K562 (cell line): Measurements from ENCODE around the gene B3GALT5. TPM values are rescaled to one million over a fixed set of nuclear protein-coding genes. Genes with fewer than 3 reads are reported as not detected.

Source experiments
- ATAC-seq: fragments of 200-7000 bp; cut with Tn5 transposase; 3 replicates; pipeline ENCODE4 v1.9.1; 2020; ENCODE audit warnings: moderate library complexity
- BruUV-seq: library from RNA; stranded (reverse); fragments of 400-500 nt; replicated peaks from 2 replicates; lab custom pipeline; 2021; lab: Mats Ljungman, UMichigan
- CTCF ChIA-PET: fragments of 300-600 bp; formaldehyde crosslinking; extraction: SDS; loops from one replicate; lab custom pipeline; 2021; ENCODE audit warnings: low intra/inter-chr PET ratio; lab: Yijun Ruan, JAX
- POLR2A ChIA-PET: fragments of 300-600, 350-650 bp; sonication (Branson Sonifier 250); formaldehyde crosslinking; extraction: SDS; loops from one replicate; lab custom pipeline; 2021; ENCODE audit warnings: antibody characterized with exemption, inconsistent platforms; lab: Yijun Ruan, JAX
- DNase-seq, 4 experiments: peaks; one replicate each; pipeline versions ENCODE4 v3.0.0 to v3.0.0-alpha.2; 2011 to 2018; ENCODE audit warnings: low spot score in 3 of 4, mixed read lengths in 3 of 4; ENCODE audit errors: extremely low read depth in 1 of 4
- FAIRE-seq: peaks from 2 replicates; lab custom pipeline; 2011; peaks lifted over from hg19 to GRCh38; lab: Jason Lieb, UNC
- H2AFZ ChIP-seq: 2 replicates; pipeline ENCODE4 v1.6.0; 2011; ENCODE audit warnings: low read depth, low read length, control low read depth, inconsistent platforms
- H3K27ac ChIP-seq: fragments of 200-600 bp; 3 replicates; pipeline ENCODE4 v1.8.0; 2011; ENCODE audit warnings: low read depth, mild to moderate bottlenecking, control low read depth, inconsistent platforms, low read length, moderate library complexity, mixed read lengths; ENCODE audit errors: extremely low read depth
- H3K27me3 ChIP-seq, 2 experiments: fragments of 300-600 bp in 1 of 2; 2 replicates in 1 of 2; 3 replicates in 1 of 2; pipeline versions ENCODE4 v1.6.0 to v1.8.0; 2011; ENCODE audit warnings: inconsistent platforms in 2 of 2, low read length in 2 of 2, mild to moderate bottlenecking in 1 of 2, mixed read lengths in 1 of 2, moderate library complexity in 1 of 2; ENCODE audit not compliant: control insufficient read depth in 2 of 2, insufficient read depth in 2 of 2
- H3K36me3 ChIP-seq: fragments of 300-600 bp; 3 replicates; pipeline ENCODE4 v1.8.0; 2011; ENCODE audit warnings: mild to moderate bottlenecking, low read length, inconsistent platforms; ENCODE audit not compliant: control insufficient read depth, insufficient read depth
- H3K4me1 ChIP-seq, 2 experiments: fragments of 200-600 bp in 1 of 2; replicated peaks in 1 of 2; 2 replicates in 1 of 2; 3 replicates in 1 of 2; pipeline versions ENCODE4 v1.5.1 to v1.8.0; 2011; ENCODE audit warnings: inconsistent platforms in 2 of 2, low read length in 2 of 2, mild to moderate bottlenecking in 1 of 2, mixed read lengths in 1 of 2, moderate library complexity in 1 of 2; ENCODE audit not compliant: control insufficient read depth in 2 of 2, insufficient read depth in 2 of 2
- H3K4me2 ChIP-seq: 2 replicates; pipeline ENCODE4 v1.6.1; 2011; ENCODE audit warnings: low read length, control low read depth, inconsistent platforms, mixed read lengths; ENCODE audit not compliant: insufficient read depth
- H3K4me3 ChIP-seq: fragments of 200-600 bp; sonication (generic), shearing (Covaris generic); 2 replicates; pipeline ENCODE4 v1.5.1; 2016; ENCODE audit warnings: control low read depth, inconsistent platforms
- H3K79me2 ChIP-seq: fragments of 200-600 bp; 3 replicates; pipeline ENCODE4 v1.8.0; 2011; ENCODE audit warnings: low read length, inconsistent platforms; ENCODE audit not compliant: control insufficient read depth, insufficient read depth
- H3K9ac ChIP-seq, 2 experiments: 2 replicates each; pipeline versions ENCODE4 v1.6.0 to v1.6.1; 2011; ENCODE audit warnings: low read depth in 2 of 2, low read length in 2 of 2, control low read depth in 1 of 2, inconsistent platforms in 1 of 2, mild to moderate bottlenecking in 1 of 2, mixed read lengths in 1 of 2; ENCODE audit not compliant: insufficient read depth in 1 of 2
- H3K9me1 ChIP-seq: one replicate; pipeline ENCODE4 v1.6.0; 2011; ENCODE audit warnings: inconsistent platforms, mild to moderate bottlenecking, low read length, moderate library complexity; ENCODE audit not compliant: control insufficient read depth, insufficient read depth
- H3K9me3 ChIP-seq: replicated peaks from 2 replicates; pipeline ENCODE4 v1.5.1; 2011; ENCODE audit warnings: low read depth, low read length, inconsistent platforms; ENCODE audit not compliant: control insufficient read depth, insufficient read depth
- H4K20me1 ChIP-seq: replicated peaks from 2 replicates; pipeline ENCODE4 v1.6.1; 2011; ENCODE audit warnings: low read length, inconsistent platforms, mixed read lengths; ENCODE audit not compliant: control insufficient read depth, insufficient read depth
- CLOCK ChIP-seq: fragments of 250-450 bp; sonication (Bioruptor Pico); IDR thresholded peaks from 2 replicates; pipeline ENCODE4 v1.4.0; 2020; ENCODE audit warnings: mild to moderate bottlenecking, moderate library complexity, borderline replicate concordance
- CSDE1 ChIP-seq, 2 experiments: fragments of 450-650 bp; IDR thresholded peaks; 2 replicates each; pipeline ENCODE4 v1.6.1; 2016; ENCODE audit warnings: mild to moderate bottlenecking in 1 of 2
- CXXC5 ChIP-seq: fragments of 250-450 bp; sonication (Bioruptor Pico); IDR thresholded peaks from 2 replicates; pipeline ENCODE4 v1.8.0; 2022; ENCODE audit warnings: inconsistent platforms, mild to moderate bottlenecking, moderate library complexity
- GABPB2 ChIP-seq: fragments of 250-450 bp; sonication (Bioruptor Pico); conservative IDR thresholded peaks from 2 replicates; pipeline ENCODE4 v1.5.1; 2021; ENCODE audit warnings: mild to moderate bottlenecking
- HMG20B ChIP-seq: fragments of 250-450 bp; sonication (Bioruptor Pico); IDR thresholded peaks from 2 replicates; pipeline ENCODE4 v1.5.0; 2021; ENCODE audit warnings: mild to moderate bottlenecking
- ILK ChIP-seq: fragments of 450-650 bp; IDR thresholded peaks from 2 replicates; pipeline ENCODE4 v1.6.1; 2016; ENCODE audit warnings: missing genetic modification characterization, low read depth, mild to moderate bottlenecking, missing compliant biosample characterization, moderate library complexity, borderline replicate concordance
- MTA2 ChIP-seq: fragments of 450-650 bp; IDR thresholded peaks from 2 replicates; pipeline ENCODE4 v1.6.1; 2016; ENCODE audit warnings: low read depth
- MXI1 ChIP-seq: IDR thresholded peaks from 2 replicates; pipeline ENCODE4 v1.6.1; 2011; ENCODE audit warnings: low read depth, mild to moderate bottlenecking, improper control_type of control experiment, low read length
- PCBP1 ChIP-seq: fragments of 200-400 bp; formaldehyde crosslinking; IDR thresholded peaks from 2 replicates; pipeline ENCODE4 v1.6.1; 2018; ENCODE audit warnings: mild to moderate bottlenecking, low read depth, low read length; ENCODE audit not compliant: poor library complexity, severe bottlenecking
- SRSF3 ChIP-seq: fragments of 200-400 bp; formaldehyde crosslinking; IDR thresholded peaks from 2 replicates; pipeline ENCODE4 v1.6.1; 2016; ENCODE audit warnings: mild to moderate bottlenecking, low read length, moderate library complexity; ENCODE audit not compliant: insufficient read depth
- ZNF518B ChIP-seq: fragments of 250-450 bp; sonication (Bioruptor Pico); IDR thresholded peaks from 2 replicates; pipeline ENCODE4 v1.5.0; 2021; ENCODE audit warnings: mild to moderate bottlenecking, moderate library complexity
- ZNF77 ChIP-seq: fragments of 250-450 bp; sonication (Bioruptor Pico); IDR thresholded peaks from 2 replicates; pipeline ENCODE4 v1.5.0; 2020
- in situ Hi-C: fragments of 300-500 bp; cut with MboI; formaldehyde crosslinking; loops from 4 replicates; pipeline ENCODE4 v1.15.0; 2018; ENCODE audit warnings: inconsistent platforms, mixed read lengths
- intact Hi-C: fragments of 100-400 bp; cut with micrococcal nuclease; formaldehyde crosslinking; loops from 2 replicates; pipeline ENCODE4 v1.14.2; 2022
- polyA plus RNA-seq, 8 experiments: library from polyadenylated mRNA; depleted of rRNA in 4 of 8; stranded (reverse) in 5 of 8; unstranded in 3 of 8; fragments of >200 nt; fragmentation: Nextera tagmentation in 2 of 8; fragmentation: Illumina TruSeq in 1 of 8; extraction: Ambion mirVana in 2 of 8; extraction: Trizol in 1 of 8; gene quantifications; 2 replicates each; pipeline versions ENCODE4 v1.2.1 to v1.2.3, GENCODE V29; 2011 to 2014; ENCODE audit warnings: inconsistent platforms in 1 of 8, missing spikeins in 1 of 8
- total RNA-seq, 7 experiments: library from RNA; depleted of rRNA in 6 of 7; stranded (reverse); fragments of >200 nt in 6 of 7; fragmentation: Illumina TruSeq in 2 of 7; extraction: Trizol in 2 of 7; gene quantifications; 2 replicates each; pipeline versions ENCODE4 v1.2.1 to v1.2.3, GENCODE V29; 2011 to 2021; ENCODE audit warnings: low replicate concordance in 1 of 7

The B3GALT5 gene
- total and polyA plus RNA-seq, 9 of the 15 experiments (the other 6 are each of a cell fraction or from before 2014, with no cell fraction given) = 0.02 TPM; not detected in 8

GRCh38 chr21:39620856-39621255 is 8.1 kb downstream of the B3GALT5 start:
- no peaks in the 10 kb centered on the region for H3K9me1 ChIP-seq
- H3K9ac ChIP-seq = no peak overlapping the region
- FAIRE-seq (no peak), DNase-seq (no peak), ATAC-seq (no peak)
- no peaks in the 10 kb centered on the region for H3K27me3 ChIP-seq
- no peak overlapping the region for H3K27ac ChIP-seq
- intact Hi-C loops = no loop called here
- no peaks in the 10 kb centered on the region for H3K79me2 ChIP-seq
- in situ Hi-C loops = no loop called here
- H3K36me3 ChIP-seq = no peaks in the 10 kb centered on the region
- H2AFZ ChIP-seq = no peak overlapping the region
- H3K4me2 ChIP-seq = no peak overlapping the region
- ChIA-PET CTCF (no interaction called here), POLR2A (no interaction called here)
- no peaks in the 10 kb centered on the region for H3K9me3 ChIP-seq
- H3K4me1 ChIP-seq = no peaks in the 10 kb centered on the region
- no TSS peak for BruUV-seq
- no peak overlapping the region for H3K4me3 ChIP-seq
- H4K20me1 ChIP-seq = no peaks in the 10 kb centered on the region
- TF ChIP-seq CLOCK (CRISPR knock-in tag) (no peak), MTA2 (no peak), GABPB2 (CRISPR knock-in tag) (no peak), SRSF3 (no peak), ILK (tag) (no peak), MXI1 (no peak), HMG20B (no peak), PCBP1 (no peak), CXXC5 (no peak), CSDE1 (IDR thresholded peaks at IDR 0.05) (no peak), ZNF518B (CRISPR knock-in tag) (no peak), ZNF77 (no peak)
